ENCODE measurements around the gene ASPM. TPM values are rescaled to one million over a fixed set of nuclear protein-coding genes. Genes with fewer than 3 reads are reported as not detected.

The ASPM gene
- polyA plus RNA-seq, 1 of the 3 experiments (the other 2 are of a cell fraction), result 3.0 TPM

DNA sequence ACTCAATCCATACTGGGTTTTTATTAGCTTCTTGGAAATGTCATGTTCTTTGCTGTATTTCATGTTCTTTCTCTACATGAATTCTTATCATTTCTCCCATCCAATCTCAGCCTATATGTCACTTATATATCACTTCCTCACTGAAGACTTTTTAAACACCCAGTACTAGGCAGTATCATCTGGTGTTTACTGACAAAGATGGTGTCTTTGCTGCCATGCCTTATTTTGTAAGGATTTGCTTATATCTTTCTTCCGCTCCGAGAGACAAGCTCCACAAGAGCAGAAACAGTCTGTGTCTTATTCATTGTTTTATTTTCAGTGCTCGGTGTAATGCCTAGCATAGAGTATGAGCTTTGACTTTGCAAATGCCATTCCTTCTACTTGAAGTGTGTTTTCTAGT lies 109.6 kb downstream of the ASPM start:
- no peaks in the 10 kb centered on the region for H4K20me1 ChIP-seq (ENCODE audit: insufficient read depth)
- H3K36me3 ChIP-seq (replicated peaks in 1 of 2; ENCODE audit: control insufficient read depth in 1 of 2, insufficient read depth in 2 of 2, low read length in 1 of 2), result no peaks in the 10 kb centered on the region
- no peak overlapping the region for H3K4me2 ChIP-seq
- no peak for TF ChIP-seq GATA2 (CRISPR knock-in tag; IDR thresholded peaks at IDR 0.05)
- no peak for TF ChIP-seq SMC3 (IDR thresholded peaks at IDR 0.05; ENCODE audit: low read depth, low read length)
- no peak for TF ChIP-seq TEAD4 (IDR thresholded peaks at IDR 0.05; ENCODE audit: borderline replicate concordance, insufficient read depth)
- no peak for TF ChIP-seq CTCF (IDR thresholded peaks at IDR 0.05)
- TF ChIP-seq GABPA (IDR thresholded peaks at IDR 0.05; ENCODE audit: low read depth), result no peak
- TF ChIP-seq EP300 (IDR thresholded peaks at IDR 0.05; ENCODE audit: borderline replicate concordance in 1 of 2, low read depth in 1 of 2, low read length in 1 of 2), result no peak
- TF ChIP-seq MEF2A (IDR thresholded peaks at IDR 0.05; ENCODE audit: borderline replicate concordance, low read depth), result no peak
- TF ChIP-seq, protein P1, sequence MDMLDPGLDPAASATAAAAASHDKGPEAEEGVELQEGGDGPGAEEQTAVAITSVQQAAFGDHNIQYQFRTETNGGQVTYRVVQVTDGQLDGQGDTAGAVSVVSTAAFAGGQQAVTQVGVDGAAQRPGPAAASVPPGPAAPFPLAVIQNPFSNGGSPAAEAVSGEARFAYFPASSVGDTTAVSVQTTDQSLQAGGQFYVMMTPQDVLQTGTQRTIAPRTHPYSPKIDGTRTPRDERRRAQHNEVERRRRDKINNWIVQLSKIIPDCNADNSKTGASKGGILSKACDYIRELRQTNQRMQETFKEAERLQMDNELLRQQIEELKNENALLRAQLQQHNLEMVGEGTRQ (IDR thresholded peaks at IDR 0.05; ENCODE audit: borderline replicate concordance, low read depth, low read length), result no peak
- no peak for TF ChIP-seq NRF1 (IDR thresholded peaks at IDR 0.05; ENCODE audit: low read depth, low read length)
- no peak for TF ChIP-seq MXI1 (IDR thresholded peaks at IDR 0.05; ENCODE audit: low read depth, low read length)
- TF ChIP-seq FOXJ3 (CRISPR knock-in tag; IDR thresholded peaks at IDR 0.05), result no peak
- no peak for TF ChIP-seq RCOR1 (IDR thresholded peaks at IDR 0.05; ENCODE audit: low read length)
- no peak for TF ChIP-seq EZH2phosphoT487 (IDR thresholded peaks at IDR 0.05; ENCODE audit: borderline replicate concordance, low read depth)
- no peak for TF ChIP-seq RXRA (IDR thresholded peaks at IDR 0.05; ENCODE audit: borderline replicate concordance, low read depth)
- no peak for TF ChIP-seq RFX5 (IDR thresholded peaks at IDR 0.05; ENCODE audit: low read length)
- no peak for TF ChIP-seq NFIC (IDR thresholded peaks at IDR 0.05; ENCODE audit: borderline replicate concordance)
- no peak for TF ChIP-seq FOSL2 (IDR thresholded peaks at IDR 0.05; ENCODE audit: borderline replicate concordance, low read depth)
- no peaks in the 10 kb centered on the region; a peak in 1 of 4 replicates for H3K4me1 ChIP-seq (ENCODE audit: control insufficient read depth in 1 of 2, insufficient read depth in 2 of 2, low read depth in 1 of 2, low read length in 1 of 2)
- H3K9me3 ChIP-seq, result no peaks in the 10 kb centered on the region; the same call in 1 of the 2 replicates
- ChIA-PET CTCF (interaction anchor here (0.7 to 1.4 kb wide), 3 partner anchors 11 to 144 kb away, joined by 3 to 4 read pairs (median 3); no protein-coding TSS in a partner anchor), POLR2A (no interaction called here)
- no peak overlapping the region for H3K4me3 ChIP-seq (ENCODE audit: low read depth in 2 of 2, low read length in 1 of 2)
- no peak for DNase-seq
- no peaks in the 10 kb centered on the region for H3K9me2 ChIP-seq
- H3F3A ChIP-seq (replicated peaks; ENCODE audit: insufficient read depth), result peaks cover 15% of the 10 kb centered on the region
- no peak overlapping the region for H3K9ac ChIP-seq
- no peak overlapping the region for H3K27ac ChIP-seq (ENCODE audit: low read depth in 2 of 2, low read length in 1 of 2)
- WGBS (ENCODE audit: low lambda C conversion rate), result 92% methylated on average over 3 of the region's 3 CpGs
- no peaks in the 10 kb centered on the region for H3K27me3 ChIP-seq (ENCODE audit: insufficient read depth)
- H3K79me2 ChIP-seq (ENCODE audit: insufficient read depth), result no peaks in the 10 kb centered on the region
- H2AFZ ChIP-seq (ENCODE audit: low read depth), result no peak overlapping the region
